ENCODE data around the gene OR51I1.

DNA sequence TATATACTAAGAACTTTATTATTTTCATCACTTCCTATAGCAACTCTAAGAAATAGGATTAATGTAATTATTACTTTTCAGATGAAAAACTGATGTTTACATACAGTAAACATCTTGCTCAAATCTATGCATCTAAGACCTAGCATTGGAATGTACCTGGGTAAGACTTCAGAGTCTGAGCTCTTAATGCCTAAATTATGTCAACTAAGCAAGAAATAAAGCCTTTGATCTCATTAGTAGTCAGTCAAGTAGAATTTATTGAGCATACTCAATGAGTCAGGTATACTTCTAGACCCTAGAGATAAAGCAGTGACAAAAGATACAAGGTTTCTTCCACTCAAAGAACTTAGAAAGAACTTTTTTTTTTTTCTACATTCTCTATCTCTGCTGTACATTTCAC is 36.1 kb downstream of the OR51I1 start:
- TF ChIP-seq GATA2 (IDR thresholded peaks at IDR 0.05; ENCODE audit: low read depth, low read length) (no peak), GATA3 (IDR thresholded peaks at IDR 0.05; ENCODE audit: low read depth, low read length) (no peak)
